Measurements from ENCODE around the gene EMC8.
A peak's percentile ranks its signal among the peaks of the same experiment; 100 is the strongest.

- TF ChIP-seq EZH2 (IDR thresholded peaks at IDR 0.05; ENCODE audit: low read depth), result no peak
- peak; percentile 82 for TF ChIP-seq CTCF (conservative IDR thresholded peaks at IDR 0.05)
These were observed 19.9 kb upstream of the EMC8 start for GRCh38 chr16:85819245-85819644.

Data from PC-9 (cell line).